ENCODE data around the gene AFTPH.
A peak's percentile ranks its signal among the peaks of the same experiment; 100 is the strongest.

The AFTPH gene

GRCh38 chr2:64594226-64594989 is 70.3 kb downstream of the AFTPH start:
- no peak overlapping the region for H3K4me3 ChIP-seq (ENCODE audit: low read length)
- DNase-seq (ENCODE audit: low read depth) = peak; percentile 74
- TF ChIP-seq CTCF (conservative IDR thresholded peaks at IDR 0.05; ENCODE audit: low read length) = no peak

DNA sequence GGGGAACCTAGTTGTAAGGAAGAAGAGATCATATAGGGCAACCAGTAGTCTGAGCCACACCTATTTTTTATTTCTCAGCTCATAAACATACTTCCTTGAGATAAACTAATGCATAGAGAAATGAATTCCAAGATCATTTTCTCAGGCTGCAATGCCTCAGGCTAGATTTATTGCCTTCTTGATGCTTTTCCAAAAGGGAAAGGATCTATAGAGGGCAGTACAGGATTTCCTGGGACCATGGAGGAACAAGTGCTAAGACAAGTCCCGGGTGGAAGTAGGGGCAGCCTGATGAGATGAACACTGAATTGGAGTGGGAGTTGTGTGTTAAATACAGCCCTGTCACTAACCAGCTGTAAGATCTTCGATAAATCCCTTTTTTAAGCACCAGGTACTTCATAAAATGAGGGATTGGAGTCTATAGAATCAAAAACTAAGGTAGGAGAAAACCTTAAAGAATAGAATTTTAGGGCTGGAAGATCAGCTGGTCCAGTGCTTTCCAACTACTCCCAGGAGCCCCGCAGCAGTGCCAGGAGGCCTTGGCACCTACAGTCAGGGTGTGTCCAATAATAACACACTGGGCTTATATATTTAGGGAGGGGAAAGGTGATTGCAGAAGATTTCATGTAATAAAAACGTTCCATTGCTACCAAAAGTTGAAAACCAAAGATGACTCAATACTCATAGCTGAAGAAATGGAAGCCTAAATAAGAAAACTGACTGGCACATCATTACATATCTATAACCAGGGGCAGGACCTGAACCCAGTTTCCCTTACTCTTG is 71.5 kb downstream of the AFTPH start:
- H3K4me3 ChIP-seq (ENCODE audit: low read length) = no peak overlapping the region
- TF ChIP-seq CTCF (conservative IDR thresholded peaks at IDR 0.05; ENCODE audit: low read length) = peak; percentile 35
- DNase-seq (ENCODE audit: low read depth) = peak; percentile 36

DNA sequence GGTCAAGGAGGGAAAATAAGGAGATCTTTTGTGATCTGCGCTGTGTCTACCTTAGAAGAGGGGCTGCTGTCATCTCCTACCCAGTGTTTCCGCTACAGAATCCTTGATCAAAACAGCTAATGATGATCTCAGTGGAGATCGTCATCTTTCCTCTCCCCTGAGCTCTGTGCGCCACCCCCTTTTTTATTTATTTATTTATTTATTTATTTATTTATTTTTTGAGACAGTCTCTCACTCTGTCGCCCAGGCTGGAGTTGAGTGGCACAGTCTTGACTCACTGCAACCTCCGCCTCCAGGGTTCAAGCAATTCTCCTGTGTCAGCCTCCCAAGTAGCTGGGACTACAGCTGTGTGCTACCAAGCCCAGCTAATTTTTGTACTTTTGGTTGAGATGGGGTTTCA is 74.1 kb downstream of the AFTPH start:
- TF ChIP-seq CTCF (conservative IDR thresholded peaks at IDR 0.05; ENCODE audit: low read length) = no peak
- H3K4me3 ChIP-seq (ENCODE audit: low read length) = no peak overlapping the region
- no peak for DNase-seq (ENCODE audit: low read depth)

GRCh38 chr2:64599469-64599868 is 75.3 kb downstream of the AFTPH start:
- DNase-seq (ENCODE audit: low read depth) = no peak
- no peak for TF ChIP-seq CTCF (conservative IDR thresholded peaks at IDR 0.05; ENCODE audit: low read length)
- H3K4me3 ChIP-seq (ENCODE audit: low read length) = no peak overlapping the region

DNA sequence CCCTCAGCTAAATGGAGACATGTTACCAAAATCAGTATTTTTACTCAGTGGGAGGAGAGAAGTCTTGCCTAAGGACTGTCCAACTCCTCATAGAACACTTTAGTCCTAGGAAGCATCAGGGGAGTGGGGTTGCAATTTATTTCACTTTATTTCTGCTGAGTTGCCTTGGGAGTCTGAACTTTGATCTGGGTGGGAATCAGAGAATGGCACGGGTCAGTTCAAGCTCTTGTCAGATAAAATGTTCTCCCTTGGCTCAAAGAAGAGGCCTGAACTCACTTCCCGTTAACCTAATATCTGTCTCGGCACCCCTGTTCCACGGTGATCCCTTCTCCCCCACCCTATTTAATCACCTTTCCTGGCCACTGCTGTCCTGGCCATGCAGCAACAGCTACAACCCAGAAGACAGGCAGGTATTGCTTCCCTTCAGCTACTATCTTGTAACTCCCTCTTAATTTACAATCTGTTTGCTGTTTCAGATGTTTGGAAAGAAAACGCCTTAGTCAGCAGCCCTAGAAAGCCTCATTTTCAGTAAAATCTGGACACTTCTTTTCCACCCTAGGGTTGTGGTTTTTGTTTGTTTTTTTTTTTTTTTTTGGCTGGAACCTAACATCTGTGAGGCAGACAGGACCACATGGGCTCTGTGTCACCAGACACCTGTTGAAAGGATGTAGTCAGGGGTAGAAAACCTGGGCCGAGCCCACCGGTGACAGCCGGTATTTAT is 77.1 kb downstream of the AFTPH start:
- DNase-seq (ENCODE audit: low read depth) = peak; percentile 61
- H3K4me3 ChIP-seq (ENCODE audit: low read length) = no peak overlapping the region
- TF ChIP-seq CTCF (conservative IDR thresholded peaks at IDR 0.05; ENCODE audit: low read length) = no peak

DNA sequence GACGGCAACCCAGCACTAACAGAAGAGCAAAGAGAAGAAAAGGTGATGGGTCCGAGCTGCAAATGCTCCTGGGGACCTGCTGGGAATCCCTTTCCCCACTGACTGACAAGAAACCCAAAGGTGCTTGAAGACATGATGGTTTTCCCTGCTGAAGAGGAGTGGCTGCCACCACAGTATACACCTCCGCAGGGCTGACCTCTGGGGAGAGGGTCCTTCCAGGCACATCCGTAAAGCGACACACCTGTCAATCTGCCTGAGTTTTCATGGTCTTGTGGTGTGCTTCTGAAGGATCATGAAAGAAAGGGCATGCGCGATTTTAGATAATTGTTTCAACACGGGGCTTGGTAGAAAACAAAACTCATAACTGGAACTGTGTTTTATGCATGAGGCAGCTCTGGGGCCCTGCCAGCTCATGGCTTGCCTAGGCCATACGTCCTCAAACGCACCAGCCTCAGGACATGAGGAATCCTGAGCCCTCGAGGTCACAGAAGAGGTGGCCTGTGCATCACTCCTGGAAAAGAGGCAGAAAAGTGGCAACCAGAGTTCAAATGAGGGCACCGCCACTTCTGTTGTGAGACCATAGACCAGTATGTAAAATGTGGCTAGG is 77.8 kb downstream of the AFTPH start:
- TF ChIP-seq CTCF (conservative IDR thresholded peaks at IDR 0.05; ENCODE audit: low read length) = no peak
- H3K4me3 ChIP-seq (ENCODE audit: low read length) = no peak overlapping the region
- DNase-seq (ENCODE audit: low read depth) = no peak

Measured in AG10803 (cell line).